Measurements from ENCODE around the gene CD33. TPM values are rescaled to one million over a fixed set of nuclear protein-coding genes. Genes with fewer than 3 reads are reported as not detected.
A peak's percentile ranks its signal among the peaks of the same experiment; 100 is the strongest.

CD33 gene
- total RNA-seq, 4 donors from 2014 or later, result 2.9 to 27.0 (median 8.9) TPM

- Histone ChIP-seq H3K4me3 (no peak overlapping the region), H3K27ac (no peak overlapping the region), H3K36me3 (no peaks in the 10 kb centered on the region), H3K9me3 (no peaks in the 10 kb centered on the region), H3K27me3 (no peaks in the 10 kb centered on the region), H3K4me1 (no peaks in the 10 kb centered on the region)
- no peak for TF ChIP-seq POLR2A (IDR thresholded peaks at IDR 0.05)
- no peak for TF ChIP-seq CTCF (IDR thresholded peaks at IDR 0.05)
- no peak for TF ChIP-seq EP300 (IDR thresholded peaks at IDR 0.05)
- no peak for DNase-seq (ENCODE audit: low spot score in 2 of 2)
- 64 to 67% methylated on average over 9 of the region's 9 CpGs for WGBS, 2 donors
These were observed 26.2 kb upstream of the CD33 start for GRCh38 chr19:51198641-51199040.

DNA sequence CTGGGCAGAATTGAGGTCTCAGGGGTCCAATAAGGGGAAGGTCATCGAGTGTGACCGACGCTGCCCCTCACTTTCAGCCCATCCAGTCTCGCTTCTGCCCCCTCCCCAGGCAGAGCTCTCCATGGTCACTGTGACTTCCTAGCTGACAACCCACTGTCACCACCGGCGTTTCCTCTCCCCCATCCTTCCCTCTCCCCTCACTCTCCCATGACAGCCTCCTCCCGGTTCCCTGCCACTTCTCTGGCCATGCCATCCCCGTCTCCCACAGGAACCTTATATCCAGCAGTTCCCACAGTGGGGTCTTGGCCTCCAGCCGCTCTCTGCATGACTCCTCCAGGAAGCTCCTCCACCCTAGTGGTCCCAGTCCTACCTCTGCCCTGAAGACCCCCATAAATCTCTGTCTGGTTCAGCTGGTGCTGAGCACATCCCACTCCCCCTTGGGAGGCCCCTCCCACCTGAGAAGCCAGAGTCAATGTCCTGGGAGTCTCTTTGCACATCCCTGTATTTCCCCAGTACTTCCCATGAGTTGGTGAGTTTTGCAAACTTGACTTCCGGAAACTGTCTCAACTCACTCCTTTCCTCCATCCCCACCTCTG, 24.7 kb upstream of the CD33 start:
- no peaks in the 10 kb centered on the region for H3K4me1 ChIP-seq
- no peak for DNase-seq (ENCODE audit: low spot score in 2 of 2)
- H3K9me3 ChIP-seq, result no peaks in the 10 kb centered on the region
- H3K36me3 ChIP-seq, result no peaks in the 10 kb centered on the region
- no peak overlapping the region for H3K27ac ChIP-seq
- H3K27me3 ChIP-seq, result no peaks in the 10 kb centered on the region
- no peak for TF ChIP-seq CTCF (IDR thresholded peaks at IDR 0.05)
- no peak for TF ChIP-seq POLR2A (IDR thresholded peaks at IDR 0.05)
- TF ChIP-seq EP300 (IDR thresholded peaks at IDR 0.05), result no peak
- WGBS, 2 donors, result 65 to 69% methylated on average over 10 of the region's 10 CpGs
- H3K4me3 ChIP-seq, result no peak overlapping the region

DNA sequence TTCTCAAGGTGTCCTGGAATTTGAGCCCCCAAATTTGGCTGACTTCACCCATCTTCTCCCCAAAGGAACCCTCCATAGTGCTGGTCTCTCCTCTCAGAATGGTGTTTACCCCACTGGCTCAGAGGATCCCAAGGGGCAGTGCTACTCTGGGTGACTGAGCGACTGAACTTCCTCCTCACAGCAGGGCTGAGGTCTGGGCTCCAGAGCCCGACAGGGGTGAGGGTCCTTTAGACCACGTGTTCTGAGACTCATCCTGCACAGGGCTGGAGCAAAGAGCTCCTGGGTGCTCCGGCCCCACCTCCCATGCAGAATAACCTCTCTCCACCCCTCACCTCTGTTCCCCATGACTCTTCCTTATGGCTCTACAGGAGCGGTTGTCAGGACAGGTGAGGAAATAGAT, 23.2 kb upstream of the CD33 start:
- Histone ChIP-seq H3K9me3 (no peaks in the 10 kb centered on the region), H3K27ac (no peak overlapping the region), H3K36me3 (no peaks in the 10 kb centered on the region), H3K4me1 (no peaks in the 10 kb centered on the region), H3K27me3 (no peaks in the 10 kb centered on the region), H3K4me3 (no peak overlapping the region)
- no peak for DNase-seq (ENCODE audit: low spot score in 2 of 2)
- TF ChIP-seq CTCF (IDR thresholded peaks at IDR 0.05), result no peak
- TF ChIP-seq POLR2A (IDR thresholded peaks at IDR 0.05), result no peak
- TF ChIP-seq EP300 (IDR thresholded peaks at IDR 0.05), result no peak
- WGBS, 2 donors, result 47 to 56% methylated on average over 5 of the region's 5 CpGs

DNA sequence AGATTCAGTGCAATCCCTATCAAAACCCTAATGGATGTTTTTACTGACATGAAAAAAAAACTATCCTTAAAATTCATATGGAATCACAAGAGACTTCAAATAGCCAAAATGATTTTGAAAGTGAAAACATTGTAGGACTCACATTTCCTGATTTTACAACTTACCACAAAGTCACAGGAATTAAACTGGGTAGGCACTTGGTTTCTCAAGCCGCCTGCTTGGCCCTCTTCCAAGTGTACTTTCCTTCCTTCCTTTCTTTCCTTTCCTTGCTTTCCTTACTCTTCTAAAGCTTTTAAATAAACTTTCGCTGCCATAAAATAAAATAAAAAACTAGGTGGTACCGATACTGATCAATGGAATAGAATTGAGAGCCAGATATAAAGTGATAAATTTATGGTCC, 21.0 kb upstream of the CD33 start:
- no peak for DNase-seq (ENCODE audit: low spot score in 2 of 2)
- WGBS, 2 donors, result 48 to 62% methylated on average over 3 of the region's 3 CpGs

GRCh38 chr19:51204321-51204720, 20.6 kb upstream of the CD33 start:
- TF ChIP-seq CTCF (IDR thresholded peaks at IDR 0.05), result no peak
- no peak for TF ChIP-seq EP300 (IDR thresholded peaks at IDR 0.05)
- no peak for TF ChIP-seq POLR2A (IDR thresholded peaks at IDR 0.05)
- 77 to 83% methylated on average over 6 of the region's 6 CpGs for WGBS, 2 donors
- DNase-seq (ENCODE audit: low spot score in 2 of 2), result no peak
- Histone ChIP-seq H3K4me3 (no peak overlapping the region), H3K9me3 (no peaks in the 10 kb centered on the region), H3K27ac (no peak overlapping the region), H3K36me3 (no peaks in the 10 kb centered on the region), H3K27me3 (no peaks in the 10 kb centered on the region), H3K4me1 (no peaks in the 10 kb centered on the region)

More for the DNA sequence above, 21.0 kb upstream of the CD33 start:
- no peaks in the 10 kb centered on the region for H3K4me1 ChIP-seq
- no peaks in the 10 kb centered on the region for H3K9me3 ChIP-seq
- no peak for TF ChIP-seq CTCF (IDR thresholded peaks at IDR 0.05)
- no peak for TF ChIP-seq POLR2A (IDR thresholded peaks at IDR 0.05)
- peak in 1 of 2 donors; percentile 14 for TF ChIP-seq EP300 (IDR thresholded peaks at IDR 0.05)
- no peak overlapping the region for H3K4me3 ChIP-seq
- H3K36me3 ChIP-seq, result no peaks in the 10 kb centered on the region
- H3K27me3 ChIP-seq, result no peaks in the 10 kb centered on the region
- H3K27ac ChIP-seq, result no peak overlapping the region

All from tibial nerve (tissue), 4 donors.